ENCODE results near the gene NTSR1.

The NTSR1 gene

DNA sequence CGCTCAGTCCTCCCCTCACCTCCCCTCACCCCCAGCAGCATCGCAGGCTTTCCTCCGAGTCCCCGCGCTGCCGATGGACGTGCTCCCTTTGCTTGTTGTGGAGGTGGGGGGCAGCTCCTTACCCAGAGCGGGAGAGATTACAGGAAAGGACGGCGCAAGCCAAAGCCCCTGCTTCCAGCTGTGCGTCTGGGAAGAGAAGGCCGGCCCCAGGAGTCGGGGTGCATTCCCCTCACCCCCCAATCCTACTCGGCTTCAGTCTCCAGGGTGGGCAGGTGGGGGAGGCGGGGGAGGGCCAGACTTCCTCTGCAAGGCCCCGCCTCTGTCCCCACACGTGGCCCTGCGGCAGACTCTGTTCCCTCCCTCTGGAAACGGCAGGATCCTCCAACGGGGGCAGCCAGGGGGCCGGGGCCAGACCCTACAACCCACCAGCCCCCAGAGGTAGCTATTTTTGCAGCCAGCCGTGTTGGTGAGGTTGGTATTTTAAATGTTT, 43.6 kb downstream of the NTSR1 start:
- Histone ChIP-seq H3K4me3 (ENCODE audit: low read length) (no peak overlapping the region), H3K9me3 (ENCODE audit: control insufficient read depth, insufficient read depth, low read length) (no peaks in the 10 kb centered on the region), H3K27ac (ENCODE audit: low read depth, low read length) (no peak overlapping the region), H3K79me2 (ENCODE audit: control insufficient read depth, low read length) (no peaks in the 10 kb centered on the region), H3K9me2 (replicated peaks; ENCODE audit: control insufficient read depth, low read length) (no peaks in the 10 kb centered on the region), H4K20me1 (ENCODE audit: control insufficient read depth, insufficient read depth, low read depth, low read length) (no peaks in the 10 kb centered on the region), H3K4me2 (ENCODE audit: low read length) (no peak overlapping the region), H3K4me1 (ENCODE audit: control insufficient read depth, low read length) (no peaks in the 10 kb centered on the region), H3F3A (ENCODE audit: control insufficient read depth, insufficient read depth) (no peaks in the 10 kb centered on the region), H3K36me3 (ENCODE audit: control insufficient read depth, low read length) (no peaks in the 10 kb centered on the region), H3K27me3 (ENCODE audit: control insufficient read depth, low read length) (peaks cover 11% of the 10 kb centered on the region)
- TF ChIP-seq EZH2phosphoT487 (IDR thresholded peaks at IDR 0.05; ENCODE audit: borderline replicate concordance, low read length), result no peak
- TF ChIP-seq, protein P1, sequence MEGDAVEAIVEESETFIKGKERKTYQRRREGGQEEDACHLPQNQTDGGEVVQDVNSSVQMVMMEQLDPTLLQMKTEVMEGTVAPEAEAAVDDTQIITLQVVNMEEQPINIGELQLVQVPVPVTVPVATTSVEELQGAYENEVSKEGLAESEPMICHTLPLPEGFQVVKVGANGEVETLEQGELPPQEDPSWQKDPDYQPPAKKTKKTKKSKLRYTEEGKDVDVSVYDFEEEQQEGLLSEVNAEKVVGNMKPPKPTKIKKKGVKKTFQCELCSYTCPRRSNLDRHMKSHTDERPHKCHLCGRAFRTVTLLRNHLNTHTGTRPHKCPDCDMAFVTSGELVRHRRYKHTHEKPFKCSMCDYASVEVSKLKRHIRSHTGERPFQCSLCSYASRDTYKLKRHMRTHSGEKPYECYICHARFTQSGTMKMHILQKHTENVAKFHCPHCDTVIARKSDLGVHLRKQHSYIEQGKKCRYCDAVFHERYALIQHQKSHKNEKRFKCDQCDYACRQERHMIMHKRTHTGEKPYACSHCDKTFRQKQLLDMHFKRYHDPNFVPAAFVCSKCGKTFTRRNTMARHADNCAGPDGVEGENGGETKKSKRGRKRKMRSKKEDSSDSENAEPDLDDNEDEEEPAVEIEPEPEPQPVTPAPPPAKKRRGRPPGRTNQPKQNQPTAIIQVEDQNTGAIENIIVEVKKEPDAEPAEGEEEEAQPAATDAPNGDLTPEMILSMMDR (IDR thresholded peaks at IDR 0.05; ENCODE audit: low read depth, low read length, poor library complexity, severe bottlenecking), result no peak

DNA sequence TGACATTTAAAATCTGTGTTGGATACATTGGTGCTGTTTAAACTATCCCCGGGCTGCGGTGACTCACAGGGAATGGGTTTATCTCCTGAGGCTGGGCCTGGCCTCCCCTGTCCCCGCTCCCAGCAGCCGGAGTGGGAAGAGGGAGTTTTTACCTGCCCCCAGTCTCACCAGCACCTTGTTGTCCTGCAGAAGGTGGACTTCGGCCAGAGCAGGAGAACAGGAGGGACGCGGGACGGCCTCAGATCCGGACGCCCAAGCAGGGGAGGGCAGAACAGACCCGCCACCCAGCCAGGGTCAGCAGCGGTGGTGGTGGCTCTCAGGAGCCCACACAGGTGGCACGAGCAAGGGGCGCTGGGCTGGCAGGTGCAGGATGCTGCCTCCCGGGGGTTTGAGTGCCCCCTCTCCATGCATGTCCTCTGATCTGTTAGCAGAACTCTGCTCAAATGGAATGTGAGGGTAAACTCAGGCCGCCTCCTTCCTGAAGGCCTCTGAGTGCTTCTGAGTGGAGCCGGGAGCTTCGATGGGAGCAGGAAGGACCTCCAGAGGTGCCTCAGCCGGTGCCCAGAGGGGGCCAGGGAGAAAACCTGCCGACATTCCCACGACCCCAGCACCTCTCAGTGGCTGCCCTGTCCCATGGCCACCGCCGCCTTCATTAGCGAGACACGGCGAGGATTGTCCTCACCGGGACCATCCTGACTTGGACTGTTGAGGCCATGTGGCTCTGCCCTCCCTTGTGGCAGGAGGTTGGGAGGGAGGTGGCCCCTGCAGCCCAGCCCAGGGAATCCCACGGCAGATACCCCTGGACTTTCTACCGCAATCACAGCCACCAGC, 44.2 kb downstream of the NTSR1 start:
- no peaks in the 10 kb centered on the region for H3K4me1 ChIP-seq (ENCODE audit: control insufficient read depth, low read length)
- H3K9me2 ChIP-seq (replicated peaks; ENCODE audit: control insufficient read depth, low read length), result no peaks in the 10 kb centered on the region
- H3K27me3 ChIP-seq (ENCODE audit: control insufficient read depth, low read length), result peaks cover 14% of the 10 kb centered on the region
- H4K20me1 ChIP-seq (ENCODE audit: control insufficient read depth, insufficient read depth, low read depth, low read length), result no peaks in the 10 kb centered on the region
- TF ChIP-seq, protein P1 (IDR thresholded peaks at IDR 0.05; ENCODE audit: low read depth, low read length, poor library complexity, severe bottlenecking), result no peak
- TF ChIP-seq EZH2phosphoT487 (IDR thresholded peaks at IDR 0.05; ENCODE audit: borderline replicate concordance, low read length), result no peak
- no peaks in the 10 kb centered on the region for H3K9me3 ChIP-seq (ENCODE audit: control insufficient read depth, insufficient read depth, low read length)
- no peak overlapping the region for H3K4me2 ChIP-seq (ENCODE audit: low read length)
- no peaks in the 10 kb centered on the region for H3K36me3 ChIP-seq (ENCODE audit: control insufficient read depth, low read length)
- no peaks in the 10 kb centered on the region for H3K79me2 ChIP-seq (ENCODE audit: control insufficient read depth, low read length)
- no peak overlapping the region for H3K4me3 ChIP-seq (ENCODE audit: low read length)
- H3K27ac ChIP-seq (ENCODE audit: low read depth, low read length), result no peak overlapping the region
- no peaks in the 10 kb centered on the region for H3F3A ChIP-seq (ENCODE audit: control insufficient read depth, insufficient read depth)

DNA sequence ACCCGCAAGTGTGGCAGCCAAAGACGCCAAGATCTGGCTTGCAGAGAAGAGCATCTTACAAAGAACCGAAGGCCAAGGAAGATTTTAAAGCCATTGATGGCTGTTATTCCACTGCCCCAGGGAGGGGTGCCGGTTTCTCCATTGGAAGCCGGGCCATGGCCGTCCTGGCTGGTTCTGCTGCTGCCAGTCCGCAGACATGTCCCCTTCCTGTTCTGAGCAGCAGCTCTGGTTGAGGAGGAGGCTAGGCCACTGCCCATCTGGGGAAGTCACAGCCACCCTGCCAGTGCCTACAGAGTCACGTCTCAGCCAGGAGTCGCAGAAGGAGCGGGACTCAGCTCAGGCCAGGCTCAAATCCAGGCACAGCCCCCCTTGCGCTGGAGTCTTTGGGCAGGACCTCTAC, 45.0 kb downstream of the NTSR1 start:
- no peaks in the 10 kb centered on the region for H3K36me3 ChIP-seq (ENCODE audit: control insufficient read depth, low read length)
- no peak overlapping the region for H3K4me2 ChIP-seq (ENCODE audit: low read length)
- no peaks in the 10 kb centered on the region for H3F3A ChIP-seq (ENCODE audit: control insufficient read depth, insufficient read depth)
- H3K4me3 ChIP-seq (ENCODE audit: low read length), result no peak overlapping the region
- H3K79me2 ChIP-seq (ENCODE audit: control insufficient read depth, low read length), result no peaks in the 10 kb centered on the region
- no peaks in the 10 kb centered on the region for H4K20me1 ChIP-seq (ENCODE audit: control insufficient read depth, insufficient read depth, low read depth, low read length)
- H3K4me1 ChIP-seq (ENCODE audit: control insufficient read depth, low read length), result no peaks in the 10 kb centered on the region
- no peaks in the 10 kb centered on the region for H3K9me2 ChIP-seq (replicated peaks; ENCODE audit: control insufficient read depth, low read length)
- peaks cover 14% of the 10 kb centered on the region for H3K27me3 ChIP-seq (ENCODE audit: control insufficient read depth, low read length)
- H3K9me3 ChIP-seq (ENCODE audit: control insufficient read depth, insufficient read depth, low read length), result no peaks in the 10 kb centered on the region
- TF ChIP-seq, protein P1 (IDR thresholded peaks at IDR 0.05; ENCODE audit: low read depth, low read length, poor library complexity, severe bottlenecking), result no peak
- TF ChIP-seq EZH2phosphoT487 (IDR thresholded peaks at IDR 0.05; ENCODE audit: borderline replicate concordance, low read length), result no peak
- H3K27ac ChIP-seq (ENCODE audit: low read depth, low read length), result no peak overlapping the region

Measured in DOHH2 (cell line).